Endothelial cell of umbilical vein (primary cell): ENCODE data around the gene PIGH. TPM values are rescaled to one million over a fixed set of nuclear protein-coding genes. Genes with fewer than 3 reads are reported as not detected.

Source experiments
- BruUV-seq: library from RNA; stranded (reverse); fragments of 400-500 nt; replicated peaks from 2 replicates; lab custom pipeline; 2021; lab: Mats Ljungman, UMichigan
- CTCF ChIA-PET: fragments of 300-600, 350-600 bp; sonication (Branson Sonifier 250); formaldehyde crosslinking; loops from one replicate; lab custom pipeline; 2021; ENCODE audit warnings: antibody characterized with exemption, inconsistent platforms; lab: Charles Lee
- POLR2A ChIA-PET: fragments of 300-600, 350-600 bp; sonication (Branson Sonifier 250); formaldehyde crosslinking; loops from one replicate; lab custom pipeline; 2021; ENCODE audit warnings: antibody characterized with exemption, inconsistent platforms; lab: Charles Lee
- DNase-seq: peaks from one replicate; pipeline ENCODE4 v3.0.0-alpha.2; 2011; ENCODE audit warnings: low read depth, low spot score
- FAIRE-seq: peaks from 2 replicates; lab custom pipeline; 2011; peaks lifted over from hg19 to GRCh38; lab: Jason Lieb, UNC
- H2AFZ ChIP-seq: 2 replicates; pipeline ENCODE4 v1.6.0; 2012; ENCODE audit warnings: low read depth, low read length, control low read depth, inconsistent platforms
- H3K27ac ChIP-seq: 2 replicates; pipeline ENCODE4 v1.5.1; 2011; ENCODE audit warnings: low read depth, mild to moderate bottlenecking, control low read depth, low read length, moderate library complexity; ENCODE audit not compliant: insufficient read depth
- H3K27me3 ChIP-seq, 2 experiments: 2 replicates each; pipeline versions ENCODE4 v1.6.0 to v1.6.1; 2011; ENCODE audit warnings: low read length in 2 of 2, mixed read lengths in 1 of 2; ENCODE audit not compliant: control insufficient read depth in 2 of 2, insufficient read depth in 2 of 2
- H3K36me3 ChIP-seq, 2 experiments: 2 replicates in 1 of 2; 3 replicates in 1 of 2; pipeline ENCODE4 v1.5.1; 2011; ENCODE audit warnings: low read length in 2 of 2, mild to moderate bottlenecking in 1 of 2, moderate library complexity in 1 of 2; ENCODE audit not compliant: control insufficient read depth in 2 of 2, insufficient read depth in 2 of 2; ENCODE audit errors: extremely low read depth in 1 of 2
- H3K4me1 ChIP-seq: 3 replicates; pipeline ENCODE4 v1.5.1; 2011; ENCODE audit warnings: mild to moderate bottlenecking, low read length; ENCODE audit not compliant: control insufficient read depth, insufficient read depth; ENCODE audit errors: extremely low read depth
- H3K4me2 ChIP-seq: 2 replicates; pipeline ENCODE4 v1.6.1; 2011; ENCODE audit warnings: low read length, control low read depth, mixed read lengths; ENCODE audit not compliant: insufficient read depth
- H3K4me3 ChIP-seq, 3 experiments: fragments of 200-600 bp in 1 of 3; sonication (generic), shearing (Covaris generic) in 1 of 3; replicated peaks in 1 of 3; 2 replicates each; pipeline ENCODE4 v1.5.1; 2011 to 2016; ENCODE audit warnings: control low read depth in 3 of 3, low read length in 3 of 3, mild to moderate bottlenecking in 2 of 3, inconsistent platforms in 1 of 3, low read depth in 1 of 3, moderate library complexity in 1 of 3; ENCODE audit not compliant: insufficient read depth in 1 of 3
- H3K79me2 ChIP-seq: 2 replicates; pipeline ENCODE4 v1.6.0; 2012; ENCODE audit warnings: low read length, inconsistent platforms; ENCODE audit not compliant: control insufficient read depth, insufficient read depth
- H3K9ac ChIP-seq: replicated peaks from 2 replicates; pipeline ENCODE3; 2011; ENCODE audit warnings: low read length, control low read depth; ENCODE audit not compliant: insufficient read depth; ENCODE audit errors: extremely low read depth
- H3K9me1 ChIP-seq: replicated peaks from 3 replicates; pipeline ENCODE4 v1.6.0; 2011; ENCODE audit warnings: mild to moderate bottlenecking, low read length; ENCODE audit not compliant: control insufficient read depth, insufficient read depth; ENCODE audit errors: extremely low read depth
- H3K9me3 ChIP-seq: replicated peaks from 2 replicates; pipeline ENCODE4 v1.5.1; 2012; ENCODE audit warnings: low read length, inconsistent platforms; ENCODE audit not compliant: control insufficient read depth, insufficient read depth
- H4K20me1 ChIP-seq: replicated peaks from 2 replicates; pipeline ENCODE3; 2011; ENCODE audit warnings: mild to moderate bottlenecking, low read length; ENCODE audit not compliant: control insufficient read depth, insufficient read depth; ENCODE audit errors: extremely low read depth
- CTCF ChIP-seq, 2 donors: IDR thresholded peaks; 1 replicate in 1 of 2; 2 replicates in 1 of 2; pipeline ENCODE4 v1.5.1; 2011; ENCODE audit warnings: low read length in 2 of 2, mild to moderate bottlenecking in 2 of 2, moderate library complexity in 2 of 2, control low read depth in 1 of 2, inconsistent platforms in 1 of 2, low read depth in 1 of 2; ENCODE audit not compliant: insufficient read depth in 1 of 2; ENCODE audit errors: extremely low read depth in 1 of 2
- FOS ChIP-seq: IDR thresholded peaks from 2 replicates; pipeline ENCODE4 v1.6.1; 2011; ENCODE audit warnings: mild to moderate bottlenecking, low read length, moderate library complexity, borderline replicate concordance; ENCODE audit not compliant: insufficient read depth
- GATA2 ChIP-seq: IDR thresholded peaks from 2 replicates; pipeline ENCODE4 v1.7.0; 2011; ENCODE audit warnings: low read depth, mild to moderate bottlenecking, moderate library complexity, mixed read lengths, low read length; ENCODE audit not compliant: insufficient read length, insufficient read depth
- MAX ChIP-seq: IDR thresholded peaks from 2 replicates; pipeline ENCODE4 v1.6.1; 2011; ENCODE audit not compliant: insufficient read depth, insufficient read length
- MYC ChIP-seq: IDR thresholded peaks from one replicate; pipeline ENCODE4 v1.6.1; 2011; ENCODE audit warnings: mild to moderate bottlenecking, low read depth, low read length
- POLR2A ChIP-seq: IDR thresholded peaks from 2 replicates; pipeline ENCODE4 v1.6.1; 2012; ENCODE audit warnings: low read depth, mild to moderate bottlenecking, control low read depth, low read length
- dilution Hi-C: fragments of 300-500 bp; cut with MboI; formaldehyde crosslinking; loops from one replicate; pipeline ENCODE4 v1.15.0; 2019; ENCODE audit warnings: low sequenced_read_pairs; ENCODE audit not compliant: extremely low pct_ligation_motif_present
- intact Hi-C: fragments of 100-400 bp; cut with micrococcal nuclease; formaldehyde crosslinking; loops from one replicate; pipeline ENCODE4 v1.10.0; 2022
- polyA plus RNA-seq, 4 experiments: library from polyadenylated mRNA; depleted of rRNA in 3 of 4; stranded (reverse) in 3 of 4; unstranded in 1 of 4; fragments of >200 nt; gene quantifications; 2 replicates each; pipeline versions ENCODE4 v1.2.1 to v1.2.3, GENCODE V29; 2011 to 2012; ENCODE audit warnings: missing spikeins in 1 of 4
- total RNA-seq: library from RNA; stranded (reverse); gene quantifications from 2 replicates; pipeline ENCODE4 v1.2.3, GENCODE V29; 2021

The PIGH gene
- total and polyA plus RNA-seq, 2 donors (not counting 3 experiments of a cell fraction or from before 2014, with no cell fraction given), result 12.3 to 18.0 TPM

- no peak for TF ChIP-seq FOS
- TF ChIP-seq POLR2A, result no peak
- no TSS peak for BruUV-seq
- Histone ChIP-seq H3K36me3 (no peaks in the 10 kb centered on the region), H3K9me3 (no peaks in the 10 kb centered on the region), H3K4me3 (no peak overlapping the region), H2AFZ (no peak overlapping the region), H3K9ac (no peak overlapping the region), H3K27me3 (peaks cover 0 to 3% of the 10 kb centered on the region in 2 experiments), H3K4me1 (no peaks in the 10 kb centered on the region), H3K9me1 (no peaks in the 10 kb centered on the region), H3K27ac (no peak overlapping the region), H3K4me2 (no peak overlapping the region), H4K20me1 (no peaks in the 10 kb centered on the region), H3K79me2 (no peaks in the 10 kb centered on the region)
- DNase-seq, result no peak
- dilution Hi-C loops, result no loop called here
- no peak for FAIRE-seq
- ChIA-PET CTCF (interaction anchor here (0.9 to 13.7 kb wide), 10 partner anchors 8 to 153 kb away, joined by 3 to 394 read pairs (median 13); partner anchors contain the start of genes PIGH and RDH12), POLR2A (no interaction called here)
- intact Hi-C loops, result no loop called here
Measured at GRCh38 chr14:67580336-67581171, 19.5 kb downstream of the PIGH start.

GRCh38 chr14:67579636-67580035, 20.4 kb downstream of the PIGH start:
- ChIA-PET POLR2A (no interaction called here), CTCF (interaction anchor here (1.3 to 13.7 kb wide), 7 partner anchors 9 to 152 kb away, joined by 3 to 394 read pairs (median 38); partner anchors contain the start of genes PIGH and RDH12)
- intact Hi-C loops, result no loop called here
- DNase-seq (no peak), FAIRE-seq (no peak)
- Histone ChIP-seq H3K79me2 (no peaks in the 10 kb centered on the region), H3K9ac (no peak overlapping the region), H3K9me3 (no peaks in the 10 kb centered on the region), H3K9me1 (no peaks in the 10 kb centered on the region), H3K4me2 (no peak overlapping the region), H3K4me1 (no peaks in the 10 kb centered on the region), H2AFZ (no peak overlapping the region), H3K27ac (no peak overlapping the region), H4K20me1 (no peaks in the 10 kb centered on the region), H3K4me3 (no peak overlapping the region), H3K36me3 (no peaks in the 10 kb centered on the region), H3K27me3 (peaks cover 0 to 3% of the 10 kb centered on the region in 2 experiments)
- dilution Hi-C loops, result no loop called here
- BruUV-seq, result no TSS peak
- TF ChIP-seq FOS, result no peak
- no peak for TF ChIP-seq GATA2
- TF ChIP-seq MAX, result no peak
- TF ChIP-seq CTCF (IDR thresholded peaks at IDR 0.05; ENCODE audit: extremely low read depth in 1 of 2, insufficient read depth in 1 of 2, low read depth in 1 of 2, low read length in 2 of 2), result no peak
- no peak for TF ChIP-seq MYC
- no peak for TF ChIP-seq POLR2A
